GM19452 (cell line): ENCODE results near the gene CLCN6.

Experiments used
- ATAC-seq: cut with Tn5 transposase; IDR thresholded peaks from one replicate; pipeline ENCODE4 v1.9.1; 2021; ENCODE audit not compliant: unreplicated experiment

The CLCN6 gene

DNA sequence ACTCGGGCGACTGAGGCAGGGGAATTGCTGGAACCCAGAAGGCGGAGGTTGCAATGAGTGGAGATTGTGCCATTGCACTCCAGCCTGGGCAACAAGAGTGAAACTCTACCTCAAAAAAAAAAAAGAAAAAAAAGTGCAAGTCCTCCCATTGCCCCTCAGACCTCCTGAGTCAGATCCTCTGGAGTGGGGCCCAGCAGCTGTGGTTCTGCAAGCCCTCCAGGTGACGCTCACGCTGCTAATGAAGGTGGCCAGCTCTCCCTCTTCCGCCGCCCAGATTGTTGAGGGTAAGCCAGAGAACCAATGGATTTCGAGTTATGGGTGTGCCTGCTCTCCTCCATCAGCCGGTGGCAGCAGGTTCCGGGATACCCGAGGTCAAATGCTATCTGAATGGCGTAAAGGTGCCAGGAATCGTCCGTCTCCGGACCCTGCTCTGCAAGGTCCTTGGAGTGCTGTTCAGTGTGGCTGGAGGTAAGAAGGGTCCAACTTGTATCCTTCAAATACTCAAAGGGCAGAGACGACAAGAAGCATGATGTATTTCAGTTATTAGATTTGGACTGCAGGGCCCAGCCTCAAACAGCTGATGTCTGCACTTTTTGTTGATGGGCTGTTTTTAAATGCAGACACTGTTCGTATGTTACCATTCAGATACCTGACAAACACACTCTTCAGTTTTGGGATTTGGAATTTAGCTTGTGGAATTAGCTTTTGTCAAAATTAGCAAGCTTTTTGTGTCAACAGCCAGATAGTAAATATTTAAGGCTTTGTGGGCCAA lies 17.6 kb downstream of the CLCN6 start:
- no peak for ATAC-seq

DNA sequence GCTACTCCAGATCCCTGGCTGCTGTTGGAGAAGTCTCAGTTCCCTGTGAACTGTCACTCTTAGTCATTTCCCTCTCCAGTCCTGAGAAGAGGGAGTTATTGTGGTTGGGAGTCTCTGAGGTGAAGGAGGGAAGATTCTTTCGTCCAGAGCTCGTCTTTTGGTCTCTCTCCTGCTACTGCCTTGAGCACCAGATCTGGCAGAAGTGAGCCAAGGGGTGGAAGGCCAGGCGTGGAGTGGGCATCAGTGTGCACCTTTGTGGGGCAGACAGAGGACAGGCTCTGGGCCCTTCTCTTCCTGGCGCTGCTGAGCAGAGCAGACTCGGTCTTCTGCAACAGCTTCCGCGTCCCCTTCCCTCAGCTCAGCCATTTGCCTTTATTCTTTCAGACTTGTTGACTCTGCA lies 19.1 kb downstream of the CLCN6 start:
- no peak for ATAC-seq

DNA sequence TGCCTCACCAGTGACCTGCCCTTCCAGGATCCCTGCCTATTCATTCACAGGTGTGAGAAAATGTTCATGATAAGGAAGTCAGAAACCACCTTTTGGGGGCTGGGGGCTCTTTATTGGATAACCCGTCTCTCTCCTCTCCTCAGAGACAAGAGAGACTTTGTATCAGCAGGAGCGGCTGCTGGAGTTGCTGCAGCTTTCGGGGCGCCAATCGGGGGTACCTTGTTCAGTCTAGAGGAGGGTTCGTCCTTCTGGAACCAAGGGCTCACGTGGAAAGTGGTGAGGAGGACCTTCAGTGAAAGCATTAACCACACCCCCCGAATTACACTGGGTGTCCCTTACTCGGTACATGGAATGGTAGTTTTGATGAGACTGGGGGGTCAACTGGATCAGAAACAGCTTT lies 21.0 kb downstream of the CLCN6 start:
- no peak for ATAC-seq

DNA sequence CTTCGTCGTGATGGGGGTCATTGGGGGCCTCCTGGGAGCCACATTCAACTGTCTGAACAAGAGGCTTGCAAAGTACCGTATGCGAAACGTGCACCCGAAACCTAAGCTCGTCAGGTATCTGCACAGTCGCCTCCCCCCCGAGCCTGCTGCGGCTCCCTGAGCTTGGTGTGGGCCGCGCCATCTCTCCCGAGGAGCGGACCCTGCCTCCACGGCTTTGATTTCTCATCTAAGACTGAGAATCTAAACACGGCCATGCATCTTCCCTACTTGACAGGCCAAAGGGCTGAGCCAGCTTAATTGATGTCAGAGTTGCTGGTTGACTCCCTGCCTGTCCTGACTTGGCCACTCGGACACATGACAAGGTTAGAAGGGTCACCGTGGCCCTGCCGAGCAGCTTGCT lies 22.5 kb downstream of the CLCN6 start:
- no peak for ATAC-seq

DNA sequence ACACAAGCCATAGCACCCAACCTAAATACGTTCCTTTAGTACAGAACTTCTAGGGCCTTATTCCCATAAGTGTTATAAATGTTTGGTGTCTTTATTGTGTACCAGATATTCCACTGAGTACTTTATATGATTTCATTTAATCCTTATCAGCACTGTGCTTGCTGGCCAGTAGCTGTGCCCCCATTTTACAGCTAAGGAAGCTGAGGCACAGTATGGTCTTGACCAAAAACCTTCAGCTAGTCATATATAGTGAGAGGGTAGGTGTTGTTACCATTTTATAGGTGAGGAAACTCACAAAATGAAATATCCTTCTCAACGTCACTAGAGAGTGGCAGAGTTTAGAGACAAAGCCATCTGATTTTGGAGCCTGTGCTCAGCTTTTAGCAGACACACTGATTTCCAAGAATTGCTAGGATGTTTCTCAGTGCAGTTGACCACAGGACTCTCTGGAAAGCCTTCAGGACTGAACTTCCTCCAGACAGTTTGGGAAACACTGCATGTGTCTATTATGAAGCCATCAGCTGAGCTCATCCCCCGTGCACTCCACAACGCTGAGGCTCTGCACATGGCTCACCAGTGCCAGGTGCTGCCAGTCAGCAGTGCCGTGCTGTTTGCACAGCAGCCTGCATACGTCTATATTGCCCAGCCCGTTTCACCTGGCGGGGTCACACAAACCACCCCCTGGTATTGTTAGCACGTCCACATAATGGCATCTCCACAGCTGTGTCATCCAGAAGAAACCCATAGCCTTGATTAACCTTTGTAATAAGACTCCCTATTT lies 26.1 kb downstream of the CLCN6 start:
- no peak for ATAC-seq

DNA sequence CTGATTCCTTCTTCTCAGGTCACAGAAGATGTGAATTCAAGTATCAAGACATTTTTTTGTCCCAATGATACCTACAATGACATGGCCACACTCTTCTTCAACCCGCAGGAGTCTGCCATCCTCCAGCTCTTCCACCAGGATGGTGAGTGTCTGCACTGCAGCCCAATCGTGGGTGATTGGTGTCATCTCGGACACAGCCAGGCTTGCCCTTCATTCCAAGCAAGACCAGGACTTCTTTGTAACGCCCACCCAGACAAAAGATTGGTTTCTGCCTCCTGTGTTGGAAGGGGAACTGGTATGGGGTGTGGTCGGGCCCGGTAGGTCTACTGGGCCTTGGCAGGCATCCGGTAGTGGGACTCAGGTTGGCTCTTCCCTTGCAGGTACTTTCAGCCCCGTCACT lies 27.5 kb downstream of the CLCN6 start:
- ATAC-seq = no peak

DNA sequence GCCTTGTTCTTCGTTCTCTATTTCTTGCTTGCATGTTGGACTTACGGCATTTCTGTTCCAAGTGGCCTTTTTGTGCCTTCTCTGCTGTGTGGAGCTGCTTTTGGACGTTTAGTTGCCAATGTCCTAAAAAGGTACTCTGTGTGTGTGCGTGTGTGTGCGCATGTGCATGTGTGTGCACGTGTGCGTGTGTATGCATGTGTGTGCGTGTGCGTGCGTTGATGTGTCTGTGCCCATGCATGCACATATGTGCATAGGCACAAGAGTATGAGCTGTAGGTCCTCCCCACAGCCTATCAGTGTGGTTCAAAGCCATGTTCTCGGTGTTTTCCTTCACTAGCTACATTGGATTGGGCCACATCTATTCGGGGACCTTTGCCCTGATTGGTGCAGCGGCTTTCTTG lies 27.9 kb downstream of the CLCN6 start:
- no peak for ATAC-seq

DNA sequence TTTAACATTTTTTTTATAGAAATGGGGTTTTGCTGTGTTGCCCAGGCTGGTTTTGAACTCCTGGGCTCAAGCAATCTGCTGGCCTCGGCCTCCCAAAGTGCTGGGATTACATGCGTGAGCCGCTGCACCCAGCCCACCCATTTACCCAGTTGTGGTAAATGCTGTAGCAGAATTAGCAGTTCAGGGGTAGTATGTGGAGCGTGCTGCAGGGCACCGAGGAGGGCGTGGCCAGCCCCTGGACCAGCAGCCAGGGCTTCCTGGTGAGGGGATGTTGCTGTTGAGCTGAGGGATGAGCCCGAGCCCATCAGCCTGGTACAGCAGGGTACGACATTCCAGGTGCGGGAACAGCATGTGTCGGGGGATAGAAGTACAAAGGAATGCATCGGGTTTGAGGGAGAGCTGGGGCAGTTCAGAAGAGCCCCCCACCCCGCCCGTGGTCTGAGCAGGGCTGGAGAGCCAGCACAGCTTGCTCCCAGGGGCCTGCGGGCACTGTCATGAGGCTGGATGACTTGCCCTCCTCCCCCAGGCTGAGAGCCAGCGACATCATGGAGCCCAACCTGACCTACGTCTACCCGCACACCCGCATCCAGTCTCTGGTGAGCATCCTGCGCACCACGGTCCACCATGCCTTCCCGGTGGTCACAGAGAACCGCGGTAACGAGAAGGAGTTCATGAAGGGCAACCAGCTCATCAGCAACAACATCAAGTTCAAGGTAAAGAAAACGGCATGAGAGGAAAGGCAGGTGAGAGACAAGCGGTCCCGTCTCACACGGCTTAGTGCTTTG lies 29.6 kb downstream of the CLCN6 start:
- no peak for ATAC-seq

DNA sequence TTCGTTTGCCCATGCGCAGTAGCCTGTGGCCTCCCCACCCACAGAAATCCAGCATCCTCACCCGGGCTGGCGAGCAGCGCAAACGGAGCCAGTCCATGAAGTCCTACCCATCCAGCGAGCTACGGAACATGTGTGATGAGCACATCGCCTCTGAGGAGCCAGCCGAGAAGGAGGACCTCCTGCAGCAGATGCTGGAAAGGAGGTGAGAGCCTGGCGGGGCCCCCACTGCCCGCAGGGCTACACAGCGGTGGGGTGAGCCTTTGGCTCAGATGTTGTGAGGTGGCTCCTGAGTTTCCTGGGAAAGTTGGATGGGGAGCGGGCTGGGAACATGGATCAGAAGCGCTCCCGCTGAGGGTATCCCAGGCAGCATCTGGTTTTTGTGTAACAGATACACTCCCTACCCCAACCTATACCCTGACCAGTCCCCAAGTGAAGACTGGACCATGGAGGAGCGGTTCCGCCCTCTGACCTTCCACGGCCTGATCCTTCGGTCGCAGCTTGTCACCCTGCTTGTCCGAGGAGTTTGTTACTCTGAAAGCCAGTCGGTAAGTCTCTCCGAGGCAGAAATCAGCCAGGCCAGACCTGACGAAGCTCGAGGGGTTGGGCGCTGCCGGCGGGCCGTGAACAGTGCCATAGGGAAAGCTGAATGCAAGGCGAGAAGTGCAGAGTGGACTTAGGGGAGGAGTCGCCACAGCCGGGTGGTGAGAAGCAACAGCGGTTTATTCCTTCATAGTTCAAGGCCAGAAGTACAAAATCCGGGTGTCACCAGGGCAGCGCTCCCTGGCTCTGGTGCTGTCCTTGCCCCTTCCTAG lies 31.2 kb downstream of the CLCN6 start:
- no peak for ATAC-seq

DNA sequence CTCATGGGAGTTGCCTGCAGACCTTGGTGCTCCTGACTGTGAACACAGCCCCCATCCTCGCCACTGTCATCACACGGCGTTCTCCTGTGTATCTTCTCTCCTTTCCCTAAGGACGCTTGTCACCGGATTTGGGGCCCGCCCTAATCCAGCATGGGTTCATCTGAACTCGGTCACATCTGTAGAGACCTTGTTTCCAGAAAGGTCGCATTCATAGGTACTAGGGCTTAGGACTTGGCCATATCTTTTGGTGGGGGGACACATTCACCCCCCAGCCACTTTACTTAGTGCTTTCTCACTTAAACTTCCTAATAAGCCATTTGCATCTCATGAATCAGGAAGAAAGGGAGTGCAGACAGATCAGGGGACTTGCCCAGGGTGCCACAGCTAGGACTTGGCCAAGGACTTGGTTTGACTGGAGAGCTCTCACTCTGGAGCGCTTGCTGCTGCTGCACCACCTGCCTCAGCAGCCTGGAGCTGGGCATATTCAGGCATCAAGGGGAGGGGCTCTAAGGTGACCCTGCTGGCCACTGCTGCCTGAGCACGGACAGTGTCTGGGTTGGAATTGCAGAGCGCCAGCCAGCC lies 31.9 kb downstream of the CLCN6 start:
- ATAC-seq = no peak

DNA sequence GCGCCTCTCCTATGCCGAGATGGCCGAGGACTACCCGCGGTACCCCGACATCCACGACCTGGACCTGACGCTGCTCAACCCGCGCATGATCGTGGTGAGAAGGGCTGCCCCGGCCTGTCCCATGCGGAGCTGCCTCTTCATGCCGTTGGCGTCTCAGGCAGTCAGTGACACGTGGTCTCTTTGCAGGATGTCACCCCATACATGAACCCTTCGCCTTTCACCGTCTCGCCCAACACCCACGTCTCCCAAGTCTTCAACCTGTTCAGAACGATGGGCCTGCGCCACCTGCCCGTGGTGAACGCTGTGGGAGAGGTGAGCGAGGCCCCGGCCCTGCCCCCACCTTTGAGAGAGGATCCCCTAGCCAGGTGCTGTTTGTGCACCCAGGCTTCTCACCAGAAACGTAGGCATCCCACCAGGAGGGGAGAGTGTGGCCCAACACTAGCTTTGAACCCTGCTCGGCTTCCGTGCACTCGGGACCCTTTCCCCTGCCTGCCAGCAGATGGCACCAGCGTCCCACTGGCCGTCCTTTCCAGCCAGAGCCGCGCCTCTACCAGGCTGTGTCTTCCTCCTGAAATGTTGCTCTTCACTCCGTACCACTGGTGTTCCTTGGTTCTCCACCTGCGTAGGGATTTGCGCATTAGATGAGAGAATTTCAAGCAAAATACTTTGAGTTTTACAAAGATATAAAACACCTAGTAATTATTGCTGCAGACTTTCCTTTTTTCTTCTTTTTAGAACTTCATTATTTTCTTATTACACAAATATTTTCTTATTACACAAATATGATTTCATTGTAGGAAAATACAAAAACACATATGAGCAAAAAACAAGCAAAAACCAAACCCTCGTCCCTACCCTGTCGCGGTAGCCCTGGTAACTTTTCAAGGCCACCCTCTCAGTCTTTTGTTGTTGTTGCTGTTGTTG lies 32.6 kb downstream of the CLCN6 start:
- no peak for ATAC-seq

DNA sequence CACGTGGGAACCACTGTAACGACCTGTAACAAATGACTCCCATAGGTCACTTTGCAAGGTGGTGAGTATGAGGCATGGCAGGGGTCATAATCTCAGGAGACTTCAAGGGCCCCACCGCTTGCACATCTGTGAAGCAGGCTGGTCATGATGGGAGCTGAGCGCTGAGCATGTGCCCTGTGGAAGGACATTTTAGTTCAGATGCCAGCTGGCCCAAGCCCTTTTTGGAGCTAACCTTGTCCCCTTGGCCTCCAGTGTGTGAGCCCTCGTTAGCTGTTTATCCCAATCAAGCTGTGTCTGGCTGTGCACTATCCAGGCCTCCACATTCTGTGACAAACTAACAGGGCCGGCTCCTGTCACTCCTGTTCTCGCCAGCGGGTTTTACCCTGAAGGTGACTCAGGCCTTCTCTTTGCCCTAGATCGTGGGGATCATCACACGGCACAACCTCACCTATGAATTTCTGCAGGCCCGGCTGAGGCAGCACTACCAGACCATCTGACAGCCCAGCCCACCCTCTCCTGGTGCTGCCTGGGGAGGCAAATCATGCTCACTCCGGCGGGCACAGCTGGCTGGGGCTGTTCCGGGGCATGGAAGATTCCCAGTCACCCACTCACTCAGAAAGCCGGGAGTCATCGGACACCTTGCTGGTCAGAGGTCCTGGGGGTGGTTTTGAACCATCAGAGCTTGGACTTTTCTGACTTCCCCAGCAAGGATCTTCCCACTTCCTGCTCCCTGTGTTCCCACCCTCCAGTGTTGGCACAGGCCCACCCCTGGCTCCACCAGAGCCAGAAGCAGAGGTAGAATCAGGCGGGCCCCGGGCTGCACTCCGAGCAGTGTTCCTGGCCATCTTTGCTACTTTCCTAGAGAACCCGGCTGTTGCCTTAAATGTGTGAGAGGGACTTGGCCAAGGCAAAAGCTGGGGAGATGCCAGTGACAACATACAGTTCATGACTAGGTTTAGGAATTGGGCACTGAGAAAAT lies 34.0 kb downstream of the CLCN6 start:
- ATAC-seq = no peak

DNA sequence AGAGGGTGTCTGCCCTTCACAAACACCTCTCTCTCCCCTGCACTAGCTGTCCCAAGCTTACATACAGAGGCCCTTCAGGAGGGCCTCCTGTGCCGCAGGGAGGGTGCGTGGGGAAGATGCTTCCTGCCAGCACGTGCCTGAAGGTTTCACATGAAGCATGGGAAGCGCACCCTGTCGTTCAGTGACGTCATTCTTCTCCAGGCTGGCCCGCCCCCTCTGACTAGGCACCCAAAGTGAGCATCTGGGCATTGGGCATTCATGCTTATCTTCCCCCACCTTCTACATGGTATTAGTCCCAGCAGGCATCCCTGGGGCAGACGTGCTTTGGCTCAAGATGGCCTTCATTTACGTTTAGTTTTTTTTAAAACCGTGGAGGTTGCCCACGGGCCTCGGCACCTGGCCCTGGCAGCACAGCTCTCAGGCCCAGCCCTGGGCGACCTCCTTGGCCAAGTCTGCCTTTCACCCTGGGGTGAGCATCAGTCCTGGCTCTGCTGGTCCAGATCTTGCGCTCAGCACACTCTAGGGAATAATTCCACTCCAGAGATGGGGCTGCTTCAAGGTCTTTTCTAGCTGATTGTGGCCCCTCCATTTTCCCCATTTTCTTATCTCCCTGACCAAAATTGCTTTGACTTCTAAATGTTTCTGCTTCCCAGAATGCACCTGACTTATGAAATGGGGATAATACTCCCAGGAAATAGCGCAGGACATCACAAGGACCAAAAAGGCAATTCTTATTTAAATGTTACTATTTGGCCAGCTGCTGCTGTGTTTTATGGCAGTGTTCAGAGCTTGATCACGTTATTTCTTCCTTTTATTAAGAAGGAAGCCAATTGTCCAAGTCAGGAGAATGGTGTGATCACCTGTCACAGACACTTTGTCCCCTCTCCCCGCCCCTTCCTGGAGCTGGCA lies 35.5 kb downstream of the CLCN6 start:
- ATAC-seq = no peak

DNA sequence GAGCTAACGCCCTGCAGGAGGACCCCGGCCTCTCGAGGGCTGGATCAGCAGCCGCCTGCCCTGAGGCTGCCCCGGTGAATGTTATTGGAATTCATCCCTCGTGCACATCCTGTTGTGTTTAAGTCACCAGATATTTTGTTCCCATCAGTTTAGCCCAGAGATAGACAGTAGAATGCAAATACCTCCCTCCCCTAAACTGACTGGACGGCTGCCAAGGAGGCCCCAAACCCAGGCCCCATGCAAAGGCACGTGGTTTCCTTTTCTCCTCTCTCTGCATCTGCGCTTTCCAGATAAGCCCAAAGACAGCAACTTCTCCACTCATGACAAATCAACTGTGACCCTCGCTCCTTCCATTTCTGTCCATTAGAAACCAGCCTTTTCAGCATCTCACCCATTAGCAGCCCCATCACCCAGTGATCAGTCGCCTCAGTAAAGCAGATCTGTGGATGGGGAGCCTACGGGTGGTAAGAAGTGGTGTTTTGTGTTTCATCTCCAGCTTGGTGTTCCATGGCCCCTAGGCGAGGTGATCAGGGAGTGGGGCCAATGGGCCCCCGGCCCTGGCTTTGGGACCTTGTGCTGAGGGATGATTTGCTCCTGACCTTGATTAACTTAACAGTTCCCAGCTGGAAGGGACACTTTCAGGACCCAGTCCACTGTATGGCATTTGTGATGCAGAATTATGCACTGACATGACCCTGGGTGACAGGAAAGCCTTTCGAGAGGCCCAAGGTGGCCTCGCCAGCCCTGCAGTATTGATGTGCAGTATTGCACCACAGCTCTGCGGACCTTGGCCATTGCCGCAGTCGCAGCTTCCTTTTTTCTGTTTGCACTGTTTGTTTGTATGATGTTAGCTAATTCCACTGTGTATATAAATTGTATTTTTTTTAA lies 36.4 kb downstream of the CLCN6 start:
- no peak for ATAC-seq

DNA sequence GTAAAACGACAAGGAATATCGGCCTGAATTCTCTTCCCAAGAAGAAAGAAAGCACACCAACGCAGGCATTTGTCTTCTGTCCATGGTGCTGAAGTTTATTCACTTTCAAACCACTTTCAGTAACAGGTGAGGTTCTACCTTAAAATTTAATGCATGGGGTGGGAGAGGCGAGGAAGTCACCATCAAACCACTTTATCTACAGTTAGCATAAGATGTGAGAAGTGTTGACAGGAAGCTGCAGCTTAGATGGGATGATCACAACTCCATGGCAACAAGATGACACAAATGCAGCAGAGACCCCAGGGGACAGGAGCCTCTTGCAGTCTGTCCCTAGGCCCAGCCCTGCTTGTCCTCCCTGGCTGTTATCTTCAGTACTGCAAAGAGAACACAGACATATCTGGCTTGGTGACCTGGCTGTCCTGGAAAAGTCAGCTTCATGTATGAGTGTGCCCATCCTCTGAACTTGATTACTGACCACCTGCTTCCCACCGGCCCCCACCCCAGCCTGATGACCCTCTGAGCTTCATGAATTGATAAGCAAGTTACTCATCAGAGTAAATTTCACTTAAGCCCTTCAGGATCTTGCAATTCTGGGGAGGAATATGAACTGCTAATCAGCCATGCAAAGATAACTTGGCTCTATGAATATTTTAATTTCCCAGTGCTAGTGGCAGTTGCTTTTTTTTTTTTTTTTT lies 39.8 kb downstream of the CLCN6 start:
- no peak for ATAC-seq
